Neural cell (in vitro differentiated cells): Measurements from ENCODE around the gene RGS5. TPM values are rescaled to one million over a fixed set of nuclear protein-coding genes. Genes with fewer than 3 reads are reported as not detected.

Source experiments
- H2AFZ ChIP-seq: fragments of 200-600, 300-800 bp; sonication (generic), shearing (Covaris generic); 2 replicates; pipeline ENCODE4 v1.6.0; 2014; ENCODE audit warnings: low read depth, mild to moderate bottlenecking, antibody characterized with exemption, low read length, moderate library complexity
- H3F3A ChIP-seq: fragments of 200-600 bp; shearing (Covaris generic); 2 replicates; pipeline ENCODE4 v1.6.1; 2016; ENCODE audit warnings: mild to moderate bottlenecking, moderate library complexity, mixed read lengths, antibody characterized with exemption, low read length; ENCODE audit not compliant: insufficient read depth, poor library complexity, severe bottlenecking
- H3K27ac ChIP-seq: fragments of 200-600, 300-800 bp; sonication (generic), shearing (Covaris generic); 2 replicates; pipeline ENCODE4 v1.5.1; 2014; ENCODE audit warnings: mild to moderate bottlenecking, low read length, moderate library complexity
- H3K27me3 ChIP-seq: fragments of 300-800, 200-600 bp; sonication (generic), shearing (Covaris generic); 2 replicates; pipeline ENCODE4 v1.6.0; 2014; ENCODE audit warnings: mild to moderate bottlenecking, low read depth, low read length, moderate library complexity; ENCODE audit not compliant: insufficient read depth
- H3K36me3 ChIP-seq: fragments of 300-800, 200-600 bp; sonication (generic), shearing (Covaris generic); 2 replicates; pipeline ENCODE4 v1.5.1; 2014; ENCODE audit warnings: mild to moderate bottlenecking, antibody characterized with exemption, low read length, moderate library complexity; ENCODE audit not compliant: insufficient read depth
- H3K4me2 ChIP-seq: fragments of 300-800, 200-600 bp; sonication (generic), shearing (Covaris generic); 2 replicates; pipeline ENCODE4 v1.6.0; 2014; ENCODE audit warnings: mild to moderate bottlenecking, low read length
- H3K4me3 ChIP-seq: fragments of 300-800, 200-600 bp; sonication (generic), shearing (Covaris generic); 2 replicates; pipeline ENCODE4 v1.5.1; 2014; ENCODE audit warnings: mild to moderate bottlenecking, low read length, moderate library complexity
- H3K79me2 ChIP-seq: fragments of 200-600 bp; shearing (Covaris generic); replicated peaks from 2 replicates; pipeline ENCODE4 v1.6.0; 2014; ENCODE audit warnings: mild to moderate bottlenecking, low read length, moderate library complexity; ENCODE audit not compliant: insufficient read depth
- H3K9ac ChIP-seq: fragments of 300-800, 200-600 bp; sonication (generic), shearing (Covaris generic); 2 replicates; pipeline ENCODE4 v1.6.1; 2016; ENCODE audit warnings: mild to moderate bottlenecking, low read length, mixed read lengths
- H3K9me2 ChIP-seq: fragments of 200-600 bp; shearing (Covaris generic); 2 replicates; pipeline ENCODE4 v1.6.1; 2016; ENCODE audit warnings: mild to moderate bottlenecking, low read length, mixed read lengths; ENCODE audit not compliant: insufficient read depth
- H3K9me3 ChIP-seq: fragments of 200-600, 300-800 bp; sonication (generic), shearing (Covaris generic); 2 replicates; pipeline ENCODE4 v1.6.1; 2016; ENCODE audit warnings: mild to moderate bottlenecking, mixed run types, low read length, moderate library complexity, mixed read lengths
- H4K20me1 ChIP-seq: fragments of 200-600 bp; shearing (Covaris generic); 2 replicates; pipeline ENCODE4 v1.6.1; 2016; ENCODE audit warnings: mild to moderate bottlenecking, mixed run types; ENCODE audit not compliant: insufficient read depth
- CTCF ChIP-seq: fragments of 450-650 bp; IDR thresholded peaks from 2 replicates; pipeline ENCODE4 v1.5.1; 2014; ENCODE audit warnings: antibody characterized with exemption, mild to moderate bottlenecking, moderate library complexity; ENCODE audit not compliant: poor library complexity, severe bottlenecking
- EP300 ChIP-seq: fragments of 450-650 bp; conservative IDR thresholded peaks from 2 replicates; pipeline ENCODE4 v1.6.1; 2014; ENCODE audit warnings: antibody characterized with exemption, mild to moderate bottlenecking, moderate library complexity; ENCODE audit not compliant: poor library complexity, severe bottlenecking
- EZH2 ChIP-seq: fragments of 200-600, 300-800 bp; shearing (Covaris generic), sonication (generic); IDR thresholded peaks from 2 replicates; pipeline ENCODE4 v1.6.1; 2014; ENCODE audit warnings: antibody characterized with exemption, low read length, borderline replicate concordance, mild to moderate bottlenecking; ENCODE audit not compliant: insufficient read depth, poor library complexity, severe bottlenecking
- MXI1 ChIP-seq: fragments of 450-650 bp; conservative IDR thresholded peaks from 2 replicates; pipeline ENCODE4 v1.6.1; 2014; ENCODE audit warnings: antibody characterized with exemption, mild to moderate bottlenecking; ENCODE audit not compliant: poor library complexity, severe bottlenecking
- POLR2AphosphoS5 ChIP-seq: IDR thresholded peaks from 2 replicates; pipeline ENCODE4 v1.6.1; 2012
- RAD21 ChIP-seq: fragments of 450-650 bp; conservative IDR thresholded peaks from 2 replicates; pipeline ENCODE4 v1.6.1; 2014; ENCODE audit warnings: antibody characterized with exemption, mild to moderate bottlenecking, moderate library complexity
- REST ChIP-seq: IDR thresholded peaks from 2 replicates; pipeline ENCODE4 v1.6.1; 2012; ENCODE audit warnings: borderline replicate concordance
- SMC3 ChIP-seq: fragments of 450-650 bp; conservative IDR thresholded peaks from 2 replicates; pipeline ENCODE4 v1.6.1; 2014; ENCODE audit warnings: antibody characterized with exemption, mild to moderate bottlenecking, moderate library complexity; ENCODE audit not compliant: poor library complexity
- TAF1 ChIP-seq: IDR thresholded peaks from 2 replicates; pipeline ENCODE4 v1.6.1; 2012; ENCODE audit warnings: low read depth
- polyA plus RNA-seq: library from polyadenylated mRNA; depleted of rRNA; stranded (reverse); fragments of >200 nt; gene quantifications from 2 replicates; pipeline ENCODE4 v1.2.3, GENCODE V29; 2014

The RGS5 gene
- polyA plus RNA-seq, 1 donor from 2014 or later, result 6.5 TPM

GRCh38 chr1:163094182-163094581 is 108.5 kb downstream of the RGS5 start:
- H3K79me2 ChIP-seq, result no peaks in the 10 kb centered on the region
- no peaks in the 10 kb centered on the region for H3F3A ChIP-seq
- H2AFZ ChIP-seq, result no peak overlapping the region
- no peaks in the 10 kb centered on the region for H4K20me1 ChIP-seq
- H3K36me3 ChIP-seq, result no peaks in the 10 kb centered on the region
- H3K4me2 ChIP-seq, result no peak overlapping the region
- H3K9me3 ChIP-seq, result no peaks in the 10 kb centered on the region
- no peaks in the 10 kb centered on the region for H3K9me2 ChIP-seq
- H3K27ac ChIP-seq, result no peak overlapping the region
- H3K9ac ChIP-seq, result no peak overlapping the region
- H3K4me3 ChIP-seq, result no peak overlapping the region
- TF ChIP-seq REST, result no peak
- no peak for TF ChIP-seq SMC3
- no peak for TF ChIP-seq CTCF
- TF ChIP-seq MXI1, result no peak
- no peak for TF ChIP-seq TAF1
- no peak for TF ChIP-seq POLR2AphosphoS5
- no peak for TF ChIP-seq EZH2
- no peak for TF ChIP-seq RAD21
- no peak for TF ChIP-seq EP300
- no peaks in the 10 kb centered on the region for H3K27me3 ChIP-seq

GRCh38 chr1:163093579-163093978 is 109.1 kb downstream of the RGS5 start:
- Histone ChIP-seq H3K27ac (no peak overlapping the region), H3K36me3 (no peaks in the 10 kb centered on the region), H3K27me3 (no peaks in the 10 kb centered on the region), H3F3A (no peaks in the 10 kb centered on the region), H3K9ac (no peak overlapping the region), H3K9me2 (no peaks in the 10 kb centered on the region), H4K20me1 (no peaks in the 10 kb centered on the region), H3K79me2 (no peaks in the 10 kb centered on the region), H3K4me3 (no peak overlapping the region), H2AFZ (no peak overlapping the region), H3K9me3 (no peaks in the 10 kb centered on the region), H3K4me2 (no peak overlapping the region)
- TF ChIP-seq EZH2, result no peak
- no peak for TF ChIP-seq TAF1
- TF ChIP-seq SMC3, result no peak
- TF ChIP-seq MXI1, result no peak
- no peak for TF ChIP-seq RAD21
- no peak for TF ChIP-seq EP300
- TF ChIP-seq CTCF, result no peak
- no peak for TF ChIP-seq POLR2AphosphoS5
- no peak for TF ChIP-seq REST
